AG08395 (cell line): Measurements from ENCODE around the gene CDK5RAP3.
"Not testable (repeated sequence)": the region's sequence is repeated elsewhere in the genome, so short reads cannot be mapped to it uniquely, and the experiment has no call there.

ENCODE experiments used
- DNase-seq: peaks from one replicate; pipeline ENCODE4 v3.0.0; 2012; ENCODE audit warnings: mixed read lengths, low spot score

CDK5RAP3 gene, protein sequence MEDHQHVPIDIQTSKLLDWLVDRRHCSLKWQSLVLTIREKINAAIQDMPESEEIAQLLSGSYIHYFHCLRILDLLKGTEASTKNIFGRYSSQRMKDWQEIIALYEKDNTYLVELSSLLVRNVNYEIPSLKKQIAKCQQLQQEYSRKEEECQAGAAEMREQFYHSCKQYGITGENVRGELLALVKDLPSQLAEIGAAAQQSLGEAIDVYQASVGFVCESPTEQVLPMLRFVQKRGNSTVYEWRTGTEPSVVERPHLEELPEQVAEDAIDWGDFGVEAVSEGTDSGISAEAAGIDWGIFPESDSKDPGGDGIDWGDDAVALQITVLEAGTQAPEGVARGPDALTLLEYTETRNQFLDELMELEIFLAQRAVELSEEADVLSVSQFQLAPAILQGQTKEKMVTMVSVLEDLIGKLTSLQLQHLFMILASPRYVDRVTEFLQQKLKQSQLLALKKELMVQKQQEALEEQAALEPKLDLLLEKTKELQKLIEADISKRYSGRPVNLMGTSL

DNA sequence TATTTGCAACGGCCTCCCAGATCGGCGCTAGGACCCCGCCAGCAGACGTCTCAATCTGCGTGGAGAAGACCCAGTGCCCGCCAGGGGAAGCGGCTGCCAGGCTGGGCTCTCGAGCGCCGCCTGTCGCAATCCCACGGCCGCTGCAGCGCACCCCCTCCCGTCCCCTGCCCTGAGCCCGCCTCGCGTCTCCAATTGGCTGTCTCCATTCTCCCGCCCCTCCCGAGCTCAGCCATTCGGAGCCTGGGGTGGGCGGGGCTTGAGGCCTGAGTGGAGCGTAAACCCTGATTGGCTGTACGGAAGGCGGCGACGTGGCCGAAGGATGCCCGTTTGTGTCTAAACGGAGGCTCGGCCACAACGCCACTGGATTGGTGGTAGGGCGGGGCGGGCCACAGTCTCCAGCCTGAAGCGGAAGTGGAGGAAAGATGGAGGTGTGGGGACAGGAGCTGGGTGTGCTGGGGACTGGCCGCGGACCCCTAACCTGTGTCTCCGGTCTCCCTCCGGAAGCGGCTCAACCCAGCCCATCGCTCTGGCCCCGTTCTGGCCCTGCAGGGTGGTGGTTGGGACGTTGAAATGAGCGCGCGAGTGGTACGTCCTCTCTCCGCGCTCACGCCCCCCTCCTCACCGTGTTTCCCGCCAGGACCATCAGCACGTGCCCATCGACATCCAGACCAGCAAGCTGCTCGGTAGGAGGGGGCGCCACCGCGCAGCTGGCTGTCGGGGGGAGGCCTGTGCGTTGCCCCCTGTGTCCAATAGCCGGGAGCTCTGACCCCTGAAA is at the start of gene CDK5RAP3:
Gene CDK5RAP3 (plus strand): TSS at position 389 of the 775 bp plus-strand sequence. CDS start 34 bp downstream, at position 423.
- peak; percentile 99 for DNase-seq

GRCh38 chr17:47924785-47925677 is 45.9 kb upstream of the CDK5RAP3 start:
- DNase-seq: no peak

DNA sequence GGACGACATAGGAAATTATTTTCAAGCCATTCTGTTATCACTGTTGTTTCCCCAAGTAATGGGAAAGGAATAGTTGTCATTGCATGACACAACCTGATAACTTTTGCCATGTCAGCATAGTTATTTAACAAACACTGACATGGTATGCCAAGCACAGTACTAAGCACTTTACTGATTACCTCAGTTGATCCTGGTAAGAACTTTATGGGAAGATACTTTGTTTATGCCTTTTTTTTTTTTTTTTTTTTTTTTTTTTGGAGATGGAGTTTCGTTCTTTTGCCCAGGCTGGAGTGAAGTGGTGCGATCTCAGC is 45.3 kb upstream of the CDK5RAP3 start:
- no peak for DNase-seq

DNA sequence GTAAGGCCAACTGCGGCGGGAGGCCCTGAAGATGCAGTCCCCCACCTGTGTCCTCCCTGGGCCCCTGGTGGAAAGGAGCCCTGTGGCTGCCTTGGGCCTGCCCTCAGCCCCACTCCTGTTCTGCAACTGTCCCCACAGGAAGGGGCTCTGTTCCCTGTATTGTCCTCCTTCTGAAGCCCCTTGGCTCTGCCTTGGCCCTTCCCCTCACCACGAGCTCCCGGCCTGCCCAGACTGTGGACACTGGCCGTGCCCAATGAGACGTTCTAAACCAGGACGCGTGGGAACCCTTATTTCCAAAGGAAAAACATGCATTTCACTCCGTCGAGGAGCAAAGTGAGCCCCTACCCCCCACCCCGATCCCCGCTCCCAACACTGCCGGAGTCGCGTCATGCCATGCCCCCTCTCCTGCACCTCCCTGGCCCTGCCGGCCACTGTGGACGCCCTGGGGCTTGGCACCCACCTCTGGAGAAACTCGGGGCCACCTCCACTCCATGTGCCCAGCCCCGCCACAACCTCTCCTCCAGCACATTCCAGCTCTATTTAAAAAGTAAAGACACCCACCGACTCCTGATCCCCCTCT is 43.0 kb upstream of the CDK5RAP3 start:
- no peak for DNase-seq

- DNase-seq: no peak
Observed at GRCh38 chr17:47928415-47928814, 42.5 kb upstream of the CDK5RAP3 start.

DNA sequence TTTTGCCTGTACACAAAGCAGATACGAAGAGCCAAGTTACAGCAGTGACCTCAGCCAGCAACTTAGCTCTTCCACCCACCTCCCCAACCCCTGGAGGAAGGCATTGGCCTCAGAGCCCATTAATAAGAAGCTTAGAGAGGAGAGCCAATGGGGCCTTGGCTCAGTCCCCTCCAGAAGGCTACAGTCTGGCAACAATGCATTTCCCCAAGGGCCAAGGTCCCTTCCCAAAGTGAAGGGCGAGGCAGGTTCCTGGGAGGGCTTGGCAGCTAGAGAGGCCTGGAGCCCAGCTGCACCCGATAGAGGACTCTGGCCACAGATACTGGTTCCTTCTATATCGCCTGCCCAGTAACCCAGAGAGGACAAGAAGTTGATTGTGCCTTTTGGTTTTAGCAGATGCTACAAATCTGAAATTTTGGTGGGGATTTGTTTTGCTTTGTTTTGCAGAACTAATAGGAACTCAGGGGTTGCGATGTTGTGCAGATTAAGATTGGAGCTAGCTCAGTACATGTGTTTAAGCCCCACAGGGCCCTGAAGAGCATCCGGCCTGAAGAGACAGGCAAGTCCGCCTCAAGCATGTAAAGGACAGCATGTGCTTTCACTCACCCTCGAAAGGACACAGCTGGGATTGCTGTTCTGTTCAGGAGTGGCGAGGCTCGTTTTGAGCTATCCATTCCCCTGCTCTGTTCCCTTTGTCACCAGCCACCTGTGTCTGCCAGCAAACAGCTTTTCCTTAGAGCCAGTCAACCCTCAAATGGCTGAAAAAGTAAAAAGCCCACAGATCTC is 41.5 kb upstream of the CDK5RAP3 start:
- DNase-seq: no peak

DNA sequence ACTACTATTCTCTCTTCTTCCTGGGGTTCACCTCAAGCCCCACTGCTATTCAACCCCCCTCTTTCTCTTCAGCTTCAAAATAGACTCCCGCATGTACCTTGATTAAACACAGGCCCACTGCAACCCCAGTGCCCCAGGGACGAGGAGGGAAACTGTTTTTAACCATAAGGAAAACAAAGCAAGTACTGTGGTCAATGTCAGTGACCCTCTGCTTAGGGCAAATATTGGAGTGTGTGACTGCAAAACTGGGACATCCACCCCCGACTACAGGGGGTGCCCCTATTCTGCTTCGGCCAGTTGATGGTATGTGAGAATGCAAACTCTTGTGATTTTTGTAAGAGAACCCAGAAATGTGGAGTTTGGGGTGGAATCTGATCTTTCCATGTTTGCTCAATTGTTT is 39.1 kb upstream of the CDK5RAP3 start:
- no peak for DNase-seq

- no peak for DNase-seq
Observed at GRCh38 chr17:47934856-47935255, 36.1 kb upstream of the CDK5RAP3 start.

DNA sequence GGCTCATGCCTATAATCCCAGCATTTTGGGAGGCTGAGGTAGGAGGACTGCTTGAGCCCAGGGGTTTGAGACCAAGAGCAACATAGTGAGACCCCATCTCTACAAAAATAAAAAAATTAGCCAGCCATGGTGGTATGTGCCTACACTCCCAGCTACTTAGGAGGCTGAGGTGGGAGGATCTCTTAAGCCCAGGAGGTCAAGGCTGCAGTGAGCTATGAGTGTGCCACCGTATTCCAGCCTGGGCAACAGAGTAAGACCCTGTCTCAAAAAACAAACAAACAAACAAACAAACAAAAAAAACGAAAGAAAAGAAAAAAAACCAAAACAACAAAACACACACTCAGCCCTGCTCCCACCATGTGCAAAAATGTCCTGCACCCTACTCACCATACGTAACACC is 35.4 kb upstream of the CDK5RAP3 start:
- not testable (repeated sequence) for DNase-seq

- DNase-seq: peak; percentile 68
Observed at GRCh38 chr17:47935961-47936360, 35.0 kb upstream of the CDK5RAP3 start.

GRCh38 chr17:47937941-47938340 is 33.0 kb upstream of the CDK5RAP3 start:
- no peak for DNase-seq

GRCh38 chr17:47941246-47942095 is 29.4 kb upstream of the CDK5RAP3 start, which contains the start of gene PNPO:
Gene PNPO (plus strand): TSS chr17:47941571. CDS start chr17:47941676, 105 bp downstream.
- DNase-seq: peak; percentile 99

DNA sequence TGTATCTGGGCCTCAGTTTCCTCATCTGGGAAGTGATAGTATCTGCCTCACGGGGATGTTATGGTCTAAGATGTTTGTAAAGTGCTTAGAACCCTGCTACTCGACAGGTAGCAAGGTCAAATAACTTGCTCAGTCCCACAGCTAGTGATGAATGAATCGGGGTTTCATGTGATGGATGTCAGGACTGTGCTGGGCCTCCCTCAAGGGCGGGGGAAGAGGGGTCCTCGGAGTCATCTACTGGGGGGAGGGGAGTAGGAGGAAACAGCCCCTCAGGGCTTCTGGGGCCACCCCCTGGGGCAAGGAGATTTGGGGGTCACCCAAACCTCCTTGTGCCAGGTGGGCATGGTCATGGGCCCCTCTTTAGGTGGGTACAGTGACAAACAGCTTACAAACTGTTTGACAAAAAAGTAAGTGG is 28.8 kb upstream of the CDK5RAP3 start:
- DNase-seq: no peak

DNA sequence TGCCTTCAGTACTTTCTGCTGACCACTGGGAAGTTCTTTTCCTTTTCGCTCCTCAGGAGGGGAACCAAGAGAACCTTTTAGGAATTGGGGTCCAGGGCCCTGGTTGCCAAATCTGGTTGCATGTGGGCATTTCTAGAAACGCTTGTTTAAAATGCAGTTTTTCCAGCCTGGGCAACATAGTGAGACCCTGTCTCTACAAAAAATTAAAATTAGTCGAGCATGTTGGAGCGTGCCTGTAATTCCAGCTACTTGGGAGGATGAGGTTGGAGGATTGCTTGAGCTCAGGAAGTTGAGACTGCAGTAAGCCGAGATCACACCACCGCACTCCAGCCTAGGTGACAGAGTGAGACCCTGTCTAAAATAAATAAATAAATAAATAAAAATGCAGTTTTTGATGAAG is 28.3 kb upstream of the CDK5RAP3 start:
- DNase-seq: no peak

- no peak for DNase-seq
Observed at GRCh38 chr17:47945080-47945479, 25.8 kb upstream of the CDK5RAP3 start.

DNA sequence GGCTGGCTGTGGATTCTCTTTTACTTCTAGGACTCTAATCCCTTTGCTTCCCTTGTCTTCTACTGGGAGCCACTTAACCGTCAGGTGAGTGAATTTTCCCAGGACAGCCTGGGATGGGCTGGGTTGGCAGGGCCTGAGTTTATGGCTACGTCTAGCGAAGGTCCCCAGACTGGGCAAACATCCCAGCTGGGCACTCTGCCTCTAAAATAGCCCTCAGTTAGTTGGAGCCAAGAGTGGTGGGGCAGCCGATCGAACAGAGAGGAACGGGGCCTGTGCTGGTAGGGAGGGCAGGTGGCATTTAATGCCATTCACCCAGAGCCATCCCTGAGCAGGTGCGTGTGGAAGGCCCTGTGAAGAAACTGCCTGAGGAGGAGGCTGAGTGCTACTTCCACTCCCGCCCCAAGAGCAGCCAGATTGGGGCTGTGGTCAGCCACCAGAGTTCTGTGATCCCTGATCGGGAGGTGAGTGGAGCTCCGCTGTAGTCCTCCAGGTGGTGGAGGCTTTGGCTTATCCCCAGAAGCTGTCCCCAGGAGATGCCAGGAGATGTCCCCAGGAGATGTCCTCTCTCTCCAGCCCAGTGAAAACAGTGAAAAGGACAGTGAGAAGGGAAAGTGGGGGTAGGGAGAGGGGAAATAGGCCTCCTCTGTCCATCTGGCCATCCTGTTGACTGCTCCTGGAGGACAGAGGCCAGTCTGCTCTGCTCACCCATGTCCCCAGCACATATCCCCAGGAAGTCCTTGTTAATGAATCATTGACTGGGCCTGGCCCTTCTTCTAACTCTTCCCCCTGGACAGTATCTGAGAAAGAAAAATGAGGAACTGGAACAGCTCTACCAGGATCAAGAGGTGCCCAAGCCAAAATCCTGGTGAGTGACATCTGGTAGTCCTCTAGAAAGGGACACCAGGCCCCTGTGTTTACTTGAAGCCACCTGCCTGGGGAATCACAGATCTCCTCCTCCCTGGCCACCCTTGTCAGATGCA is 25.1 kb upstream of the CDK5RAP3 start:
- no peak for DNase-seq

DNA sequence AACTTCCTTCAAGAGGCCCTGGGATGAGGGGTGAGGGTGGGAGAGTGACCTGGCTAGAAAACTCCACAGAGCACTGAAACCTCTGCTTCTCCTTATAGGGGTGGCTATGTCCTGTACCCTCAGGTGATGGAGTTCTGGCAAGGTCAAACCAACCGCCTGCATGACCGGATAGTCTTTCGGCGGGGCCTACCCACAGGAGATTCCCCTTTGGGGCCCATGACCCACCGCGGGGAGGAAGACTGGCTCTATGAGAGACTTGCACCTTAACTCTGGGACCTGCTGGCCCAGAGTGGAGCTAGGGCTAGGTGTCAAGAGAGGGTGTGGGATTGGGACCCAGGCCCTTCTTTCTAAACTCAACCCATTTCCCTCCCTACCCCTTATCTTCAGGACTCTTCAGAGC is 24.4 kb upstream of the CDK5RAP3 start:
- no peak for DNase-seq

DNA sequence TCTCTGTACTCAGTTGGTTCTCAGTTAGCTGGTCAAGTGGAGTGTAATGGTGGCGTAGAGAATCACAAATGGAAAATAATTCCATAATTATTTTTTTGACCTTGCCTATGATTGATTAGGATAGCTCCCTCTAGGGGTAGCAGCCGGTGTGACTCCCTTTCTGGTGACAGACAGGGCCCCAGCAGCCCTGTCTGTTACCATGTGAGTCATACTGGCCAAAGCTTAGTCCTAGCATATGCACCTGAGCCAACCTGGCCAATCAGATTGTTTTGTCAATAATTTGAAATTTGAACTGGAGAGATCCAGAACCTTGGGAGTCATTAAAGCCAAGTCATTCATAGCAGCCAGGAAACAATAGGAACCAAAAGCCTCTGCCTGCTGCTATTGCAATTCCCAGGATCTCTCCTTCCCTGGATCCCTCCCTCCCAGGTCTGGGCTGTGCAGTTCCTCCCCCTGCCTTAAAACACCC is 23.9 kb upstream of the CDK5RAP3 start:
- peak; percentile 89 for DNase-seq
